Activated T-helper 1 cell treated with anti-CD3 and anti-CD28 coated beads, Interleukin-12 subunit alpha, Interleukin-12 subunit beta, Interleukin-2, Interleukin-4 antibody, amounts not matched to agents 30 ng/mL and 10 ng/mL and 1 ng/mL, durations not matched to agents 14 hours and 24 hours and 36 hours (primary cell): ENCODE results near the gene SEMG2. TPM values are rescaled to one million over a fixed set of nuclear protein-coding genes. Genes with fewer than 3 reads are reported as not detected.

ENCODE experiments used
- DNase-seq: peaks from one replicate; pipeline ENCODE4 v3.0.0; 2021; ENCODE audit warnings: low spot score
- H3K27ac Mint-ChIP-seq: one replicate; pipeline ENCODE4 v1.8.0; 2021; ENCODE audit warnings: mild to moderate bottlenecking, mixed read lengths
- H3K27me3 Mint-ChIP-seq: one replicate; pipeline ENCODE4 v1.8.0; 2022; ENCODE audit warnings: mild to moderate bottlenecking, moderate library complexity, mixed read lengths; ENCODE audit not compliant: insufficient read depth
- H3K36me3 Mint-ChIP-seq: one replicate; pipeline ENCODE4 v1.8.0; 2021; ENCODE audit warnings: low read depth, mixed read lengths
- H3K4me1 Mint-ChIP-seq: one replicate; pipeline ENCODE4 v1.8.0; 2021; ENCODE audit warnings: low read depth, mixed read lengths
- H3K4me3 Mint-ChIP-seq: one replicate; pipeline ENCODE4 v1.8.0; 2021; ENCODE audit warnings: mild to moderate bottlenecking, moderate library complexity, mixed read lengths
- H3K9me3 Mint-ChIP-seq: one replicate; pipeline ENCODE4 v1.8.0; 2021; ENCODE audit warnings: mixed read lengths
- intact Hi-C: fragments of 100-400 bp; cut with micrococcal nuclease; formaldehyde crosslinking; loops from one replicate; pipeline ENCODE4 v1.15.1; 2024
- total RNA-seq: library from RNA; stranded (reverse); gene quantifications from 2 replicates; pipeline ENCODE4 v1.2.3, GENCODE V29; 2022

SEMG2 gene
- total RNA-seq, 1 donor from 2014 or later = not detected

- Mint-ChIP-seq H3K9me3 (no peaks in the 10 kb centered on the region), H3K4me1 (no peaks in the 10 kb centered on the region), H3K4me3 (no peak overlapping the region), H3K27ac (no peak overlapping the region), H3K36me3 (no peaks in the 10 kb centered on the region), H3K27me3 (peaks cover 34% of the 10 kb centered on the region)
- intact Hi-C loops = no loop called here
- no peak for DNase-seq
Measured at GRCh38 chr20:45209924-45210323, 11.2 kb upstream of the SEMG2 start.

- Mint-ChIP-seq H3K9me3 (no peaks in the 10 kb centered on the region), H3K27me3 (peaks cover 23% of the 10 kb centered on the region), H3K36me3 (no peaks in the 10 kb centered on the region), H3K27ac (no peak overlapping the region), H3K4me1 (no peaks in the 10 kb centered on the region), H3K4me3 (no peak overlapping the region)
- no peak for DNase-seq
- intact Hi-C loops = no loop called here
Measured at GRCh38 chr20:45211569-45212474, 9.4 kb upstream of the SEMG2 start.

- intact Hi-C loops = no loop called here
- Mint-ChIP-seq H3K9me3 (no peaks in the 10 kb centered on the region), H3K27me3 (peaks cover 23% of the 10 kb centered on the region)
Measured at GRCh38 chr20:45212836-45213235, 8.3 kb upstream of the SEMG2 start.

GRCh38 chr20:45218124-45218523 is 3.0 kb upstream of the SEMG2 start:
- intact Hi-C loops = no loop called here
- Mint-ChIP-seq H3K27me3 (peaks cover 23% of the 10 kb centered on the region), H3K4me3 (no peak overlapping the region), H3K36me3 (no peaks in the 10 kb centered on the region), H3K27ac (no peak overlapping the region), H3K9me3 (no peaks in the 10 kb centered on the region), H3K4me1 (no peaks in the 10 kb centered on the region)
- no peak for DNase-seq

More at GRCh38 chr20:45212836-45213235, 8.3 kb upstream of the SEMG2 start:
- Mint-ChIP-seq H3K36me3 (no peaks in the 10 kb centered on the region), H3K4me1 (no peaks in the 10 kb centered on the region), H3K4me3 (no peak overlapping the region), H3K27ac (no peak overlapping the region)
- DNase-seq = no peak

GRCh38 chr20:45218636-45219035 is 2.5 kb upstream of the SEMG2 start:
- intact Hi-C loops = no loop called here
- Mint-ChIP-seq H3K36me3 (no peaks in the 10 kb centered on the region), H3K4me3 (no peak overlapping the region)

GRCh38 chr20:45223136-45223535 is 2.0 kb downstream of the SEMG2 start:
- intact Hi-C loops = loop anchor here (10.0 kb wide), 1 partner anchor 88 kb away; no protein-coding TSS in a partner anchor
- peaks cover 34% of the 10 kb centered on the region for H3K27me3 Mint-ChIP-seq
- H3K4me1 Mint-ChIP-seq = no peaks in the 10 kb centered on the region

More at GRCh38 chr20:45218636-45219035, 2.5 kb upstream of the SEMG2 start:
- no peak for DNase-seq
- Mint-ChIP-seq H3K27me3 (peaks cover 19% of the 10 kb centered on the region), H3K27ac (no peak overlapping the region), H3K4me1 (no peaks in the 10 kb centered on the region), H3K9me3 (no peaks in the 10 kb centered on the region)

GRCh38 chr20:45226287-45226686 is 5.1 kb downstream of the SEMG2 start:
- Mint-ChIP-seq H3K36me3 (no peaks in the 10 kb centered on the region), H3K27me3 (peaks cover 22% of the 10 kb centered on the region), H3K4me1 (no peaks in the 10 kb centered on the region), H3K9me3 (no peaks in the 10 kb centered on the region), H3K4me3 (no peak overlapping the region), H3K27ac (no peak overlapping the region)
- DNase-seq = no peak
- intact Hi-C loops = loop anchor here (10.0 kb wide), 1 partner anchor 91 kb away; no protein-coding TSS in a partner anchor

More at GRCh38 chr20:45223136-45223535, 2.0 kb downstream of the SEMG2 start:
- Mint-ChIP-seq H3K27ac (no peak overlapping the region), H3K36me3 (no peaks in the 10 kb centered on the region), H3K9me3 (no peaks in the 10 kb centered on the region), H3K4me3 (no peak overlapping the region)
- DNase-seq = no peak

GRCh38 chr20:45229264-45230056 is 8.3 kb downstream of the SEMG2 start:
- intact Hi-C loops = loop anchor here (1.0 to 10.0 kb wide), 2 partner anchors 95 to 185 kb away; no protein-coding TSS in a partner anchor
- Mint-ChIP-seq H3K27ac (no peak overlapping the region), H3K9me3 (peaks cover 4% of the 10 kb centered on the region), H3K36me3 (no peaks in the 10 kb centered on the region), H3K4me1 (no peaks in the 10 kb centered on the region), H3K27me3 (peaks cover 31% of the 10 kb centered on the region), H3K4me3 (no peak overlapping the region)
- peak; percentile 14 for DNase-seq

- intact Hi-C loops = no loop called here
- no peak for DNase-seq
- H3K36me3 Mint-ChIP-seq = no peaks in the 10 kb centered on the region
- H3K27ac Mint-ChIP-seq = no peak overlapping the region
- no peaks in the 10 kb centered on the region for H3K4me1 Mint-ChIP-seq
- H3K27me3 Mint-ChIP-seq = peaks cover 24% of the 10 kb centered on the region
- no peak overlapping the region for H3K4me3 Mint-ChIP-seq
- peaks cover 5% of the 10 kb centered on the region for H3K9me3 Mint-ChIP-seq
Measured at GRCh38 chr20:45230631-45231030, 9.5 kb downstream of the SEMG2 start.

GRCh38 chr20:45235995-45236394 is 14.8 kb downstream of the SEMG2 start:
- H3K9me3 Mint-ChIP-seq = peaks cover 5% of the 10 kb centered on the region
- no peak overlapping the region for H3K4me3 Mint-ChIP-seq
- H3K27me3 Mint-ChIP-seq = peaks cover 27% of the 10 kb centered on the region
- DNase-seq = no peak
- no peaks in the 10 kb centered on the region for H3K36me3 Mint-ChIP-seq
- H3K4me1 Mint-ChIP-seq = no peaks in the 10 kb centered on the region
- H3K27ac Mint-ChIP-seq = no peak overlapping the region
- intact Hi-C loops = no loop called here

GRCh38 chr20:45238139-45238538 is 17.0 kb downstream of the SEMG2 start:
- Mint-ChIP-seq H3K4me3 (no peak overlapping the region), H3K4me1 (no peaks in the 10 kb centered on the region), H3K27me3 (peaks cover 34% of the 10 kb centered on the region), H3K36me3 (no peaks in the 10 kb centered on the region), H3K9me3 (peaks cover 5% of the 10 kb centered on the region), H3K27ac (no peak overlapping the region)
- no peak for DNase-seq
- intact Hi-C loops = no loop called here

- no peaks in the 10 kb centered on the region for H3K4me1 Mint-ChIP-seq
- H3K9me3 Mint-ChIP-seq = no peaks in the 10 kb centered on the region
- H3K4me3 Mint-ChIP-seq = no peak overlapping the region
- H3K36me3 Mint-ChIP-seq = no peaks in the 10 kb centered on the region
- H3K27ac Mint-ChIP-seq = no peak overlapping the region
- peaks cover 50% of the 10 kb centered on the region for H3K27me3 Mint-ChIP-seq
- intact Hi-C loops = no loop called here
- DNase-seq = no peak
Measured at GRCh38 chr20:45246109-45246508, 24.9 kb downstream of the SEMG2 start.

GRCh38 chr20:45247865-45248264 is 26.7 kb downstream of the SEMG2 start:
- no peak for DNase-seq
- Mint-ChIP-seq H3K27ac (no peak overlapping the region), H3K27me3 (peaks cover 38% of the 10 kb centered on the region), H3K36me3 (no peaks in the 10 kb centered on the region), H3K4me3 (no peak overlapping the region), H3K9me3 (no peaks in the 10 kb centered on the region), H3K4me1 (no peaks in the 10 kb centered on the region)
- intact Hi-C loops = no loop called here
